Activated CD4-positive, alpha-beta T cell treated with anti-CD3 and anti-CD28 coated beads, Interleukin-10, Interleukin-2, amounts not matched to agents 100 ng/mL and 50 ng/mL, durations not matched to agents 16 hours and 8 hours (primary cell): ENCODE measurements around the gene CRB1.
"Not testable (repeated sequence)": the region's sequence is repeated elsewhere in the genome, so short reads cannot be mapped to it uniquely, and the experiment has no call there.

Experiments used
- DNase-seq: peaks from one replicate; pipeline ENCODE4 v3.0.0-alpha.2; 2020

Gene CRB1

DNA sequence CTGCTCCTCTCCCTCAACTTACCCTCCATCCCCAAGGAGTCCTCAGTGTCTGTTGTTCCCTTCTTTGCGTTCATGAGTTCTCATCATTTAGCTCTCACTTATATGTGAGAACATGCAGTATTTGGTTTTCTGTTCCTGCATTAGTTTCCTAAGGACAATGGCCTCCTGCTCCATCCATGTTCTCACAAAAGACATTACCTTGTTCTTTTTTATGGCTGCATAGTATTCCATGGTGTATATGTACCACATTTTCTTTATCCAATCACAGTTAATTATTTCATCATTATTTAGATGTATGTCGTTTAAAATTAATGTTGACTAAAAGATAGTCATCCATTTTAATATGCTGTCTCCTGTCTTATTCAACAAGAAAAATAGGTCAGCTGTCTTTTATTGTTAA lies 134.1 kb downstream of the CRB1 start:
- no peak for DNase-seq

- not testable (repeated sequence) for DNase-seq
Observed at GRCh38 chr1:197404774-197405173, 136.7 kb downstream of the CRB1 start.

DNA sequence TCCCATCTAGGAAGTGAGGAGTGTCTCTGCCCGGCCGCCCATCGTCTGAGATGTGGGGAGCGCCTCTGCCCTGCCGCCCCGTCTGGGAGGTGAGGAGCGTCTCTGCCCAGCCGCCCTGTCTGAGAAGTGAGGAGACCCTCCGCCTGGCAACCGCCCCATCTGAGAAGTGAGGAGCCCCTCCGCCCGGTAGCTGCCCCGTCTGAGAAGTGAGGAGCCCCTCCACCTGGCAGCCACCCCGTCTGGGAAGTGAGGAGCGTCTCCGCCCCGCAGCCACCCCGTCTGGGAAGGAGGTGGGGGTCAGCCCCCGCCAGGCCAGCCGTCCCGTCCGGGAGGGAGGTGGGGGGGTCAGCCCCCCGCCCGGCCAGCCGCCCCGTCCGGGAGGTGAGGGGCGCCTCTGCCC lies 137.6 kb downstream of the CRB1 start:
- DNase-seq, result not testable (repeated sequence)

GRCh38 chr1:197413564-197413963 lies 145.5 kb downstream of the CRB1 start:
- DNase-seq, result peak; percentile 23

DNA sequence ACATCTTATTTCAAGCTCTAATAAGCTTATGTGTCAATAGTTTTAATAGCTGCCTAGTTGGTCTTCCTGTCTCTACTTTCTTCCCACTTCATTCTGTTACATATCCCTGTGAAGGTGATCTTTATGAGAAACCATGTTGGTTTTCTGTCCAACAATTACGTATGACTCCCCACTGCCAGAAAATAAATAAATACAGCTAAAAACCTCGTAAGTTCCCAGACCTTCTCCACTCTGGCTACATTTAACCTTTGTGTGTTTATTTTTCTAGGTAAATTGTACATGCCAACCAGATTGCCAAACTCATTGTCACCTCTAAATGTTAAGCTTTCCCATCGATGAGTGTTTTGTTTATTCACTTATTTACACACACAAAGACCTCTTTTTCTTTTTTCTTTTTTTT lies 147.2 kb downstream of the CRB1 start:
- DNase-seq, result no peak

- no peak for DNase-seq
Observed at GRCh38 chr1:197418693-197419092, 150.6 kb downstream of the CRB1 start.

- no peak for DNase-seq
Observed at GRCh38 chr1:197422993-197423392, 154.9 kb downstream of the CRB1 start.

GRCh38 chr1:197424380-197424779 lies 156.3 kb downstream of the CRB1 start:
- no peak for DNase-seq

GRCh38 chr1:197429372-197429771 lies 161.3 kb downstream of the CRB1 start:
- DNase-seq, result no peak

DNA sequence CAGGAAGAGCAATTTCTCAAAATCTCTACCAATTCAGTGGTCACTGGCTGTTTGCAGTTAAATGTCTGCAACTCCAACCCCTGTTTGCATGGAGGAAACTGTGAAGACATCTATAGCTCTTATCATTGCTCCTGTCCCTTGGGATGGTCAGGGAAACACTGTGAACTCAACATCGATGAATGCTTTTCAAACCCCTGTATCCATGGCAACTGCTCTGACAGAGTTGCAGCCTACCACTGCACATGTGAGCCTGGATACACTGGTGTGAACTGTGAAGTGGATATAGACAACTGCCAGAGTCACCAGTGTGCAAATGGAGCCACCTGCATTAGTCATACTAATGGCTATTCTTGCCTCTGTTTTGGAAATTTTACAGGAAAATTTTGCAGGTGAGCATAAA lies 167.2 kb downstream of the CRB1 start:
- DNase-seq, result no peak

- DNase-seq, result no peak
Observed at GRCh38 chr1:197437601-197438000, 169.5 kb downstream of the CRB1 start.

DNA sequence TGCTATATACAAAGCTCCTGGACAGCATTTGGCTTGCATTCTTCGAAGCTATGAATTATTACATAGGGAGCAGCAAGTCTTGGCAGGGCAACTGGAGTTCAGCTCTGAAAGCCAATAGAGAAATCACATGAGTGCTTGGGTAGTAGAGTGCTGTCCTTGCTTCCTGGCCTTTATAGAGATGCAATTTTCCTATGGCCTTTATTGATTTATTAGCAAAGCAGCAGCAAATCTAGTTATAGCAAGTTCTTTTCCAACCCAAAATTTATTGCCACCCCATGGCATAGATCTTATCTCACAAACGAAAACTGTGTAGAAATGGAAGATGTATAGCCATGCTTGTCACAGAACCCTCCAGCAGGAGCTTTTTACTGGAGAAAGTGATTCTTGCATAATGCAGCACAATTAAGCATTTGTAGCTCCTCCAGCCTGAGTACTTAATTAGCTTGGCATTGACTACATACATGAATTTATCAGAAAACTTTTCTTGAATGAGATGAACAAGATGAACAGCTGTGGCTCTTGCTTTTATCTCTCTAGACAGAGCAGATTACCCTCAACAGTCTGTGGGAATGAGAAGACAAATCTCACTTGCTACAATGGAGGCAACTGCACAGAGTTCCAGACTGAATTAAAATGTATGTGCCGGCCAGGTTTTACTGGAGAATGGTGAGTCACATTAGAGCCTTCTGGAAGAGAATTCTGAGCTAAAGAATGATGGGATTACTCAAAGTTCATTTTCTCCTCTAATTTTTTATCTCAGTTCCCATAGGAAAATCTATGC lies 170.1 kb downstream of the CRB1 start:
- DNase-seq, result no peak

DNA sequence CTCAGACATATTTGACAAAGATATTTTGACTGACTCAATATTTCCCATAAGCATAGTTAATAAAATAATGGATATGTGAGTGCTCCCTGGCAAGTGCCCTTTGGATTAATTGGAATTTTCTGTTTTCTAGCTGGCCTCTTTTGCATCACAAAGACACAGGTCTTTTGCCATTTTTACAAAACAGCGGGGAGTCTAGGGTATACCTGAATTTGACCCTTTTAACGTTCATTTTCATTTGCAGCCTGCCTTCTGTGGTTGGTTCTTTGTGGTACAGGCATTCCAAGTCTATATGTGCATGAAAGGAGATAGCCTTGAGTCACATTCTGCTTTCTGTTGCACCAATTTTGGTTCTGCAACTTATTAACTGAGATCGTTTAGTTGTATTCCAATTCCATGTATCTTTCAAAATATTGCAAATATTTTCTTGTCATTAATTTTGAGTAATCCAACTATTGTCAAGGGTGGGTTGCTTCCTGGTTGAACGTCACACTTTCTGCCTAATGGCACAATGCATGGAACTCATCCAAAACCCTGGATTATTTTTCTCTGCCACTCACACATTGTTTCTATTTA lies 171.7 kb downstream of the CRB1 start:
- DNase-seq, result no peak

DNA sequence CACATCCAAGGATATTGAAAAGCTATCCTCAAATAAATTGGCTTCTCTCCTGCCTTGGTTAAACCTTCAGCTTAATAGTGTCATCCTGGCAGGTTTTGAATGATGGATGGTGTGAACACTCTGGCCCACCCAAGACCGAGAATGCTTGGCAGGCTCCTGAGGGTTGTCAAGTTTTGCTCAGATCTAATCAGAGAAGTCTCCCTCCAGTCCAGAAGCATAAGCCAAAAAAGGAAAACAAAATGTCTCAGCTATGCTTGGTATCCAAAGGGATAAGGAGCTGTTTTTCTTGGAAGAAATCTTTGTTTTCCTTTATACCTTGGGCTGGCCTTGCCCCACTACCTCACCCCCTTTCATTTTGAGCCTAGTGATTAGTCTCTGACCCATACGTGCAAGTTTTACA lies 172.7 kb downstream of the CRB1 start:
- DNase-seq, result no peak

- DNase-seq, result no peak
Observed at GRCh38 chr1:197441999-197442414, 174.0 kb downstream of the CRB1 start.

DNA sequence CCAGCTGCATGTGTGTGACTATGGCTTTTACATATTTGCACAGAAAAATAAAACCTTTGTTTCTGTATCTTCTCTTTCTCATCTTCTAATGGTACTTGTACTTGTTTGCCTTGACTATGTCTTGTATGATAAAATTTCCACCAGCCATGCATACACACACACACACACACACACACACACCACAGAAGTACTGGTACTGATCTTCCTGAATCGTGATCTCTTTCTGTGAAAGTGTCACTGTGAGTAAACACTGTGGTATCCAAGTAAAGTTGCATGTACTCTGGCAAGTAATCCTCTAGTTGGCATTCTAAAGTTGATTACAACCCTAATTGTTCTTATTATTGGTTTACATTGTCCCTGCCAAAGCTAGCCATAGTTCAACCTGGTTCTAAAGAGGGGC lies 176.7 kb downstream of the CRB1 start:
- DNase-seq, result no peak

- no peak for DNase-seq
Observed at GRCh38 chr1:197448121-197448779, 180.2 kb downstream of the CRB1 start.

GRCh38 chr1:197451381-197451780 lies 183.3 kb downstream of the CRB1 start:
- DNase-seq, result no peak

- DNase-seq, result no peak
Observed at GRCh38 chr1:197453376-197454058, 185.5 kb downstream of the CRB1 start.

GRCh38 chr1:197462539-197462938 lies 194.5 kb downstream of the CRB1 start:
- no peak for DNase-seq

GRCh38 chr1:197463142-197463541 lies 195.1 kb downstream of the CRB1 start:
- no peak for DNase-seq

DNA sequence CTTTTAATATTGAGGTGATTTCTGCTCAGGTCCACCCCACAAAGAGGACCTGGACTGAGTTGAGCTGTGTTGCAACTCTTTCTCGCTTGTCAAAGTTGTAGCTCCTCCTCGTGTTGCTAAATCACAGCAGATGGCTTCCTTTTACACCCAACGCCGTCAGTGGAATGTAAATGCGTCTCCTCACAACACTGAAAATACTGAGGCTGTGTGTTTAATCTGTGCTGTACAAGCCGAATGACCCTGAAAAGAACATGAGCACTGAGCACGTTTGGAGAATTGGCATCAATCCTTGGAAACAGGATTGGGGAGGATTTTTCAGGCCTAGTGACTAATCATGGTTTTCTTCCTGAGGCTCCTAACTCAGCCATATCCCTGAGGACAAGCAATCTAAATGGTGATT lies 196.0 kb downstream of the CRB1 start:
- no peak for DNase-seq

GRCh38 chr1:197465528-197466327 lies 197.7 kb downstream of the CRB1 start:
- DNase-seq, result no peak
